ENCODE measurements around the gene ZNF74. TPM values are rescaled to one million over a fixed set of nuclear protein-coding genes. Genes with fewer than 3 reads are reported as not detected.
"Not testable (repeated sequence)": the region's sequence is repeated elsewhere in the genome, so short reads cannot be mapped to it uniquely, and the experiment has no call there.

ZNF74 gene
- total RNA-seq, 4 donors from 2014 or later, result 7.9 to 10.7 (median 9.2) TPM

- intact Hi-C loops (cut with DNase I); DNase-seq: not testable (repeated sequence)
- WGBS, 2 donors, result 100% methylated on average over 5 of the region's 145 CpGs; no CpG with 5 or more reads in 1 of the 2 donors
These were observed 32.8 kb upstream of the ZNF74 start for GRCh38 chr22:20360866-20361751.

GRCh38 chr22:20361752-20362229, 32.2 kb upstream of the ZNF74 start:
- H3K36me3 ChIP-seq; H3K27me3 ChIP-seq; DNase-seq; H3K4me3 ChIP-seq; H3K27ac ChIP-seq; intact Hi-C loops (cut with DNase I); H3K9me3 ChIP-seq; H3K4me1 ChIP-seq: not testable (repeated sequence)
- WGBS, 2 donors, result 96 to 98% methylated on average over 23 to 33 of the region's 54 CpGs

More at GRCh38 chr22:20360866-20361751, 32.8 kb upstream of the ZNF74 start:
- not testable (repeated sequence) for H3K27ac ChIP-seq, H3K4me1 ChIP-seq, H3K27me3 ChIP-seq, H3K4me3 ChIP-seq, H3K9me3 ChIP-seq, H3K36me3 ChIP-seq

DNA sequence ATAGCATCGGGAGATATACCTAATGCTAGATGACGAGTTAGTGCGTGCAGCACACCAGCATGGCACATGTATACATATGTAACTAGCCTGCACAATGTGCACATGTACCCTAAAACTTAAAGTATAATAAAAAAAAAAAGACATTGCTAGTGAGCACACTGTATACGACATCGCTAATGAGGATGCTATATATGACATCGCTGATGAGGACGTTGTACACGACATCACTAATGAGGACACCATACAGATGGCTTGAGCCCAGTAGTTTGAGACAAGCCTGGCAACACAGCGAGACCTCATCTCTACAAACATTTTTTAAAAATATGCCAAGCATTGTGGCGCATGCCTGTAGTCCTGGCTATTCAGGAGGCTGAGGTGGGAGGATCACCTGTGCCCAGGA, 31.5 kb upstream of the ZNF74 start:
- H3K4me3 ChIP-seq; DNase-seq; H3K4me1 ChIP-seq; H3K9me3 ChIP-seq; intact Hi-C loops (cut with DNase I); H3K36me3 ChIP-seq; H3K27ac ChIP-seq; H3K27me3 ChIP-seq: not testable (repeated sequence)
- whole genome bisulfite sequencing, 2 donors, result 93 to 94% methylated on average over 9 to 10 of the region's 10 CpGs

DNA sequence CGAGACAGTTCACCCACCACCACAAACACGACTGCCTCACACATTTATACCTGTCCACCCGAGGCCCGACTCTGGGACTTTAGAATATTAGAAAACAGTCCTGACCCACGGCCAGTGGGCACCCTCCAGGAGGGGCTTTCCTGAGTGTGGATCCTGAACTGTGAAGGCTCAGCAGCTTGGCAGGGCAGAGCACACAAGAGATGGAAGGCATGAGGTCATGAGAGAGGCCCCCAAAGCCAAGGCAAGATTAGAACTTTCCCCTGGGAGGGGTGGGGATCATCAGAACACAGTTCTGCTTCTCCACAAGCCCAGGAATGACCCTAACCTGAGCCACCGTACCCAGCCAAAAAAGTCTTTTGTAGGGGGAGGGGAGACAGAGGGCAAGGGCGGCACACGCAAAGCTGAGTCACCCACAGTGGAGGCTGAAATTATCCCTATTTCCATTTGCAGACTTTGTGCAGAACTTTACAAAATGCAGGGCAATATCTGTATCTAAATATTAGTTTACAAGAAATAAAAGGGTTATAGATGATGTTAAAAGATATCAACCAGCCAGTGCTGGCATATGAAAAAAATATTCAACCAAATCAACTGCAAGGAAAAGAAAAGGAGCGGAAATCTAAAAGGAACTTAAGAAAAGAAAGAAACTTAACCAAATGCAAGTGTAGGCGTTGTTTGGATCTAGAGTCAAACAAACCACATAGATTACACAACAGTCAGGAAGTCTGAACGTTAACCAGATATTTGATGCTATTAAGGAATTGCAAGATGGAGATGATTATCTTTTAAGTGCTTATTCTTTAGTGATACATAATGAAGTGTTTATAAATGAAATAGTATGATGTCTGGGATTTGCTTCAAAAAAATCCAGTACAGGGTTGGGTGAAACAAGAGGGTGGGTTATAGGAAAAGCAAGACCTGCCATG, 29.4 kb upstream of the ZNF74 start:
- DNase-seq; H3K27ac ChIP-seq; H3K27me3 ChIP-seq; H3K4me3 ChIP-seq; H3K36me3 ChIP-seq; intact Hi-C loops (cut with DNase I); H3K9me3 ChIP-seq; H3K4me1 ChIP-seq: not testable (repeated sequence)
- WGBS, 2 donors, result 40 to 42% methylated on average over 4 to 9 of the region's 11 CpGs

- H3K9me3 ChIP-seq; H3K4me3 ChIP-seq; H3K27me3 ChIP-seq; H3K36me3 ChIP-seq; intact Hi-C loops (cut with DNase I); H3K27ac ChIP-seq; DNase-seq; H3K4me1 ChIP-seq: not testable (repeated sequence)
- WGBS, 2 donors, result 89% methylated on average over 3 to 5 of the region's 9 CpGs
These were observed 27.1 kb upstream of the ZNF74 start for GRCh38 chr22:20366841-20367240.

- intact Hi-C loops (cut with DNase I); H3K4me1 ChIP-seq; H3K27ac ChIP-seq; DNase-seq; H3K4me3 ChIP-seq; H3K9me3 ChIP-seq; H3K36me3 ChIP-seq; H3K27me3 ChIP-seq: not testable (repeated sequence)
- WGBS, 2 donors, result 82 to 98% methylated on average over 4 to 8 of the region's 9 CpGs
These were observed 25.1 kb upstream of the ZNF74 start for GRCh38 chr22:20368875-20369274.

GRCh38 chr22:20371687-20372086, 22.3 kb upstream of the ZNF74 start:
- intact Hi-C loops (cut with DNase I); H3K4me3 ChIP-seq; H3K27ac ChIP-seq; DNase-seq; H3K27me3 ChIP-seq; H3K36me3 ChIP-seq; H3K4me1 ChIP-seq; H3K9me3 ChIP-seq: not testable (repeated sequence)
- no CpG with 5 or more reads among the region's 6 CpGs for WGBS, 2 donors

GRCh38 chr22:20372406-20372854, 21.5 kb upstream of the ZNF74 start:
- H3K27me3 ChIP-seq; intact Hi-C loops (cut with DNase I); H3K36me3 ChIP-seq; H3K27ac ChIP-seq; H3K4me3 ChIP-seq; H3K4me1 ChIP-seq; DNase-seq; H3K9me3 ChIP-seq: not testable (repeated sequence)
- no CpG with 5 or more reads among the region's 8 CpGs for WGBS, 2 donors

GRCh38 chr22:20373195-20373706, 20.7 kb upstream of the ZNF74 start:
- intact Hi-C loops (cut with DNase I); H3K27me3 ChIP-seq; H3K9me3 ChIP-seq; DNase-seq; H3K4me1 ChIP-seq; H3K27ac ChIP-seq; H3K4me3 ChIP-seq; H3K36me3 ChIP-seq: not testable (repeated sequence)
- 75 to 81% methylated on average over 4 of the region's 6 CpGs for WGBS, 2 donors

DNA sequence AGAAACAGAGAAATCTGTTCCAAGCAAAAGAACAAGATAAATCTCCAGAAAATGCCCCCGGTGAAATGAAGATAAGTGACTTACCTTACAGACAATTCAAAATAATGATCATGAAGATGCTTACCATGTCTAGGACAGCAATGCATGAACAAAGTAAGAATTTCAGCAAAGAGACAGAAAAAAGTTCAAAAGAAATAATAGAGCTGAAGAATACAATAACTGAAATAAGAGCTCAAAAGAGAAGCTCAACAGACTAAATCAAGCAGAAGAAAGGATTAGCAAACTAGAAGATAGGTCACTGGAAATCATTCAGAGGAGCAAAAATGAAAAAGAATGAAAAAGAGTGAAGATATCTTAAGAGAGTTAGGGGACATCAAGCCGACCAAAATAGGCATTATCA, 19.8 kb upstream of the ZNF74 start:
- H3K9me3 ChIP-seq; H3K36me3 ChIP-seq; DNase-seq; intact Hi-C loops (cut with DNase I); H3K27me3 ChIP-seq; H3K4me1 ChIP-seq; H3K4me3 ChIP-seq; H3K27ac ChIP-seq: not testable (repeated sequence)
- 86 to 100% methylated on average over 1 of the region's 2 CpGs for WGBS, 2 donors

DNA sequence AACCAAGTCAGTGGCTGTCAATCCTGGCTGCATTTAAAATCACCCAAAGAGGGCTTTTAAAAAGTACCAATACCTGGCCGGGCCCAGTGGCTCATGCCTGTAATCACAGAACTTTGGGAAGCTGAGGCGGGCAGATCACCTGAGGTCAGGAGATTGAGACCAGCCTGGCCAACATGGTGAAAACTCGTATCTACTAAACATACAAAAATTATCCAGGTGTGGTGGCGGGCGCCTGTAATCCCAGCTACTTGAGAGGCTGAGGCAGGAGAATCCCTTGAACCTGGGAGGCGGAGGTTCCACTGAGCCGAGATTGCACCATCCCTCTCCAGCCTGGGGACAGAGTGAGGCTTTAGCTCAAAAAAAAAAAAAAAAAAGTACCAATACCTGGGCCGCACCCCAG, 17.7 kb upstream of the ZNF74 start:
- H3K4me1 ChIP-seq, result not testable (repeated sequence)
- WGBS, 2 donors, result 94% methylated on average over 6 to 8 of the region's 8 CpGs

GRCh38 chr22:20376983-20377382, 17.0 kb upstream of the ZNF74 start:
- H3K4me3 ChIP-seq; H3K27me3 ChIP-seq; H3K4me1 ChIP-seq; H3K27ac ChIP-seq; intact Hi-C loops (cut with DNase I); DNase-seq; H3K9me3 ChIP-seq; H3K36me3 ChIP-seq: not testable (repeated sequence)
- WGBS, 2 donors, result 90 to 94% methylated on average over 9 to 11 of the region's 11 CpGs

More for the DNA sequence above, 17.7 kb upstream of the ZNF74 start:
- H3K9me3 ChIP-seq; DNase-seq; H3K27ac ChIP-seq; H3K27me3 ChIP-seq; intact Hi-C loops (cut with DNase I); H3K4me3 ChIP-seq; H3K36me3 ChIP-seq: not testable (repeated sequence)
